HG03457 (cell line): ENCODE data around the gene PTF1A.

ENCODE experiments used
- ATAC-seq: cut with Tn5 transposase; IDR thresholded peaks from one replicate; pipeline ENCODE4 v1.9.1; 2021; ENCODE audit warnings: moderate number of reproducible peaks; ENCODE audit not compliant: unreplicated experiment

The PTF1A gene

DNA sequence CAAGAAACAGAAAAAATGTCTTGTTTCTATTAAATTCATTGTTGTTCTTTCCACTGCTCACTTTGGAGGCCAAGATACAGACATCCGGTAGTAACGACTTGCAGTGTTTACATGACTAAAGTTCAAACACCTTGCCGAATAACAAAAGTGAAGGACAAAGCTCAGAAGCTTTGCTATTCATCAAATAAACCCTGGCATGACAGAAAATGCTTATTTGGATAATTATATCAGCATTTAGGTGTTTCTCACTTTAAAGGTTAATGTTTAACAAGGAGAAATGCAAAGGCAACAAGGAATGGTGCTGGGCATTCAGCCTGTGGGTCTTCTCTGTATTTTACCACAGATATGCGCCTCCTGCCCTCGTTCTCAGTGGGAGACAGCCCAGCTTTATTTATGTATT, 5.4 kb upstream of the PTF1A start:
- ATAC-seq: no peak

DNA sequence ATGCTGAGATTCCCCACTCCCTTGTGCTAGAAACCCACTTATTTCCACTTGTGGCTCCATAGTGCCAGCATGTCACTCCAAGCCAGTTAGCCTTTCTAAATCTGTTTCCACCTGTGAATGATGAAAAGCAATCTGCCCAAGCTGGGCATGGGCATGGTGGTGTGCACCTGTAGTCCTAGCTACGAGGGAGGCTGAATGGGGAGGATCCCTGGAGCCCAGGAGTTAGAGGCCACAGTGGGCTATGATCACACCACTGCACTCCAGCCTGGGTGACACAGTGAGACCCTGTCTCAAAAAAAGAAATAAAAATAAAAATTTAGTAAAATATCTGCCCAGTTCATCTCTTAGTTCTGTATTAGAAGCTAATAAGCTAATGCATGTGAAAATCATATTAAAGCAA, 5.0 kb upstream of the PTF1A start:
- no peak for ATAC-seq

DNA sequence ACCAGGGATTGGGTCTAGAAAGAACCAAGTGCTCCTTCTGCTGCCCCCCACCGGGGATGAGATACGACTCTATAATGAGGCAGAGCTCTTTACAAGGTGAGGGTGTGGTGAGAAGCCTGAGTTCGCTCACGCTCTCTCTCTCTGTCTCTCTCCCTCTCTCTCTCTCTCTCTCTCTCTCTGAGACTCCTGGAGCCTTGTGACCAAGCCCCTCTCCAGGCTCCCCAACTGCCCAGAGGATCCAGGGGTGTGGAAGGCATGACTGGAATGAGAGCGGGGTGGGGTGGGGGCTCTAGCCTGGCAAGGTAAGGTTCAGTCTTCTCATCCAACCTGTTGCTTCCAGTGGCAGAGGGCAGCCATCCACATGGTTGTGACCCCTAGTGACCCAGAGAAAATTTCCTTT, 3.1 kb upstream of the PTF1A start:
- no peak for ATAC-seq

DNA sequence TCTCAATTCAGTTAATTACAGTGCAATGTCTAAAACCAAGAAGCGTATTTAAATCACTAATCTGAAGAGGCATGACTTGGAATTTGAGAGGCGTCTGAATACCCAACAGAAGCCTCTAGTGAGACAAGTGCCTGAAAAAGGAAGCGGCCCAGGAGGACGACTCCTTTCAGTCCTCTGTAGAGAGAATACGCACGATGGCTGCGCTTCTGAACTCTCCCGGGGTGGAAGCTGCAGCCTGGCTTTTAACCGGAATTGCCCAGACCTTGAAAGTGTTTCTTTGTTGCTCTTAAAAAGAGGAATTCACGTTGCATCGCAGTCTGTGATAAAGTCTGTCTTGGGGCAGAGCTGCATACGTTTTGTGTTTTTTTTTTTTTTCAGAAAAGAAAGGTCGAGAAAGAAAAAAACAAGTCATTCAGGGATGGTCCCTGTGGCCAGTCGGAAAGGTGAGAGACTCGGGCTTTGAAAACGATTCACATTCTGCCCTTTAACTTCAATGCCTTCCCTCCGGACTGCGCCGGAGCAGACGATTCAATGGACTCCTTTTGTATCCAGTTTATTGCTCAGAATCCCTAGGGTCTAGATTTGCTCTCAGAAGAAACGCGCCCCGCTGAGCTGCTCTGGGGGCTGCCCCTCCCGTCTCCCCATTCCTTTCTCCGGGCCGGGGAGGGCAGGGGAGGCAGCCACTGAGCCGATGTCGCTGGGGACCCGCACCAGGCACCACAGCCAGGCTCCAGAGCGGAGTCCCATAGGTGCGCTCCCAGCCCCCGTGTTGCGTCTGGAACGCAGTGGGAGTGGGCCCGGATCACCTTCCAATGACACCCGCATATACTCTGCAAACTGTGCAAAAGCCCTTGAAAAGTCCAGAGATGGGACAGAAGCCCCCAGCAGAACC, 994 bp upstream of the PTF1A start:
- no peak for ATAC-seq

DNA sequence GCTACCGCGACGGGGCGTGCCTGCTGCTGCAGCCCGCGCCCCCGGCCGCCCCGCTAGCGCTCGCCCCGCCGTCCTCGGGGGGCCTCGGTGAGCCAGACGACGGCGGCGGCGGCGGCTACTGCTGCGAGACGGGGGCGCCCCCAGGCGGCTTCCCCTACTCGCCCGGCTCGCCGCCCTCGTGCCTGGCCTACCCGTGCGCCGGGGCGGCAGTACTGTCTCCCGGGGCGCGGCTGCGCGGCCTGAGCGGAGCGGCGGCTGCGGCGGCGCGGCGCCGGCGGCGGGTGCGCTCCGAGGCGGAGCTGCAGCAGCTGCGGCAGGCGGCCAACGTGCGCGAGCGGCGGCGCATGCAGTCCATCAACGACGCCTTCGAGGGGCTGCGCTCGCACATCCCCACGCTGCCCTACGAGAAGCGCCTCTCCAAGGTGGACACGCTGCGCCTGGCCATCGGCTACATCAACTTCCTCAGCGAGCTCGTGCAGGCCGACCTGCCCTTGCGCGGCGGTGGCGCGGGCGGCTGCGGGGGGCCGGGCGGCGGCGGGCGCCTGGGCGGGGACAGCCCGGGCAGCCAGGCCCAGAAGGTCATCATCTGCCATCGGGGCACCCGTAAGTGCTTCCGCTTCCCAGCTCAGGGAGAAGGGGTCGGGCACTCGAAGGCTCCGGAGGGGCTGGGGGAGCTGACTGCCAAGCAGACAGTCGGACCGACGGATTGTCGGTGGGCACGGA, 761 bp downstream of the PTF1A start:
- ATAC-seq: no peak

DNA sequence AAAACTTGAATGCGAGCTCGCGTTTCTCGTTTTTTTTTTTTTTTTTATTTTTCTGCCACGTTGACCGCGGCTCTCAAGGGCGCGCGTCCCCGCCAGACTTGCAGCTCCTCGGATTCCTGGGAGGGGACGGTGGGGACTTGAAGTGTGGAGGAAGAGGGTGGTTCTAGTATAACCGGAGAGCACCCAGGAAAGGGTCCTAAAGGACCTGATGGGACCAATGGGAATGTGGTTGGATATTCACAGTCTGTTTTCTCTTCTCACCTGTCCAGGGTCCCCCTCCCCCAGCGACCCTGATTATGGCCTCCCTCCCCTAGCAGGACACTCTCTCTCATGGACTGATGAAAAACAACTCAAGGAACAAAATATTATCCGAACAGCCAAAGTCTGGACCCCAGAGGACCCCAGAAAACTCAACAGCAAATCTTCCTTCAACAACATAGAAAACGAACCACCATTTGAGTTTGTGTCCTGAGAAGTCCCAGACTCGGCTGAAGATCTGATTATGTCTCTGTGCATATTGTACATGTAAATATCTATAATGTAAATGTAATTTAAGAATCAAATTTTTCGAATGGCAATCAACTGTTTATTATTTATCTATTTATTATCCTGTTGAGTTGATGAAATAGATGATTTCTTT, 1.4 kb downstream of the PTF1A start:
- ATAC-seq: no peak

DNA sequence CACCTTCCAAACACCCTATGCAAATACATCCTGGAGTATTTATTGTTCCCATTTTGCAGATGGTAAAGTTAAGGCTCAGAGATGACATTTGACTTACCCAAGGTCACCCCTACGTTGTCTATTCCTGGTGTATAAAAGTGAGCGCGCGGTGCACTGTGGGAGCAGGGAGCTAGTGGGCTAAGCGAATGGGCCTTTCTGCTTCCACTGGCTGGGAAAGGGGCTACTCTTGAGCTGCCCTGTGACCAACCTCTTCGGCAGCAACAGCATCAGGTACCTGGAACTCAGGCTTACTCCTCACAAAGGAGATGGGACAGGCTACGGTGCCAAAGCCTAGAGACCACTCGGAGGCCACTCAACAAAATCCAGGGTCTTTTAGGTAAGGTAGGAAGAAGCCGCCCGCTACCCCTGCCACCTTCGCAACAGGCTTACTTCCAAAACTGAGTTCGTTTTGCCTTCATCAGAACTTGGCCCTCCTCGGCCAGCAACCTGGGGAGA, 2.4 kb downstream of the PTF1A start:
- ATAC-seq: no peak

DNA sequence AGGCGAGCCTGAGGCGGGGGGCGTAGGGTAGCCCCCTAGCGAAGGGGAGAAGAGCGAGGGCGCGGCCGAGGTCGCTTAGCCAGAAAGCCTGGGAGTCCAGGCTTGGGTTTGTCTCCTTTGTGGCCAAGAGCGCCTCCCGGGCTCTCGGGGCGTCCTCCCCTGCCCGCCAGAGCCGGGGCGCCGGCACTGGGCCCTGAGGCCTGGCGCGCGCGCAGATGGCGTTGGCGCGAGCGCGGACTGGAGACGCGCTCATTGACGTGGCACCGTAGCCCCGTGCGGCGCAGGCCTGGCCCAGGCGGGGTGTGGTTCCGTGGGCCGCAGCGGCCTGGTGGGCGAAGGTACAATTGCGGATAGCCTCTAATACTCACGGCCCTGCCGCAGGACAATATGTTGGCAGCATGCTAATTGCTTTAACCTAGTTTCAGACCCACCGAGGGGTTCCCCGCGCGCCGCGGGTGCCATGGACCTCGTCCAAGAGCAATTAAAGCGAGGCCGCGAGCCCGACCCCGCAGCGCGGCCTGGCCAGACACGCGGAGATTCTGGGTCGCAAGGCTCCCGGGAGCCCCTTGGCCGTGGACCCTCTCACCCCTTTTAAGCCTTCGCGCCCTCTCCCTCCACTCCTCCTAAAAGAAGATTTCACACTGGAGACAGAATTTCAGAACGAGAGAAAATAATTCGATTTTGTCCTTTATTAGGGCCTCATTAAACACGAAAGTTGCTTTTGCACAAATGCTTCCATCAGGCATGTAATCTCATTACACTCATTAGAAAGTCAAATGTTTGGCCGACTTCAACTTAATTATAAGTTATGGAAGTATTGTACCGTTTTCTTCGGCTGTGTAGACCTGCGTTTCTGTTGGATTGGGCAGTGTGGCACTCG, 3.1 kb downstream of the PTF1A start:
- no peak for ATAC-seq

DNA sequence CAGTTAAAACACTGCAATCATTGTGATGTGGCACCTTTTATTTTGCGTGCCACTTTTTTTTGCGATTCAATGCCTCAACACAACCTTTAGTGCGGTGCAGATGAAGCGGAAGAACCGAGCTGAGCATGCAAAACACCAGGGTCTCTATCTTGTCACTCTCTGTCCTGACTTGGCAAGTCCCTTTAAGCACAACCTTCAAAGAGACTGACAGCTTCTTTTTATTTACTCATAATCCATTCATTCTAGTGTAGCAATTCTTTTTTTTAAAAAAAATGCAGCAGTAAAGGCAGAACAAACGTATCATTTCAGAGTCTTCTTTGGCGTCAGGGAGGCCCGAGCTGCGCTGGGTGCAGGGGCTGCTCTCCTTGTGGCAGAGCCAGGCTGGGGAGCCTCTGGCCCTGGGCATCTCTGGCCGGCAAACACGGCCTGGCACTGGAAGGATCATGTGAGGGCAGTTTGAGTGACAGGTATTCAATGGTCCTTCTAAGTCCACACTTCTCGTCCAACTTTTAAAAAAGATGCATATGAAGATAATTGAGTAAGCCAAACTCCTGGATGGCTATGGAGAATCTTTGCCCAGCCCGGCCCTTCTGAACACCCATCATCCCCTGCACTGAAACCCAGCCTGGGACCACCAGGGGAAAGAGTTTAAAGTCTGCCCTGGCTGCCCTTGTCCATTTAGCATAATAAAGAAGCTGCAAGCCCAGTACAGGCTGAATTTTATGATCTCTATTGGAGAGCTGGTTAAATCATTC, 3.9 kb downstream of the PTF1A start:
- no peak for ATAC-seq

DNA sequence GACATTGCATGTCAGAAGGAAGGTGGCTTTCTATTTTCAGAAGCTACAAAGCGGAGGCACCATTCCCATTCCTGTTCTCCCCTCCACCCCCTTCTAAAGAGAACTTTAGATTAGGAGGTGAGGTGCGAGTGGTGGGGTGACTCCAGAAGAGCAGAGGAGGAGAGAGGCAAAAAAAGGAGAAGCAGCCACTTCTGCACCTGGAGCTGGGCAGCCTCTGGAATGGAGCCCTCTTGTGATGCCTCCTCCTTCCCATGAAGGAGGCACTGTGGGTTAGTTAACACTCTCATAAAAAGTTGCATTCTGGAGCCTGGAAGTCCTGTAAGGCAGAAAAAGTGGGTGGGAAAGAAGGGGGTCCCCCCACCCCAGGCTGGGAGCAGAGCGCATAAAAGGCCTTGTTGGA, 4.8 kb downstream of the PTF1A start:
- ATAC-seq: no peak

DNA sequence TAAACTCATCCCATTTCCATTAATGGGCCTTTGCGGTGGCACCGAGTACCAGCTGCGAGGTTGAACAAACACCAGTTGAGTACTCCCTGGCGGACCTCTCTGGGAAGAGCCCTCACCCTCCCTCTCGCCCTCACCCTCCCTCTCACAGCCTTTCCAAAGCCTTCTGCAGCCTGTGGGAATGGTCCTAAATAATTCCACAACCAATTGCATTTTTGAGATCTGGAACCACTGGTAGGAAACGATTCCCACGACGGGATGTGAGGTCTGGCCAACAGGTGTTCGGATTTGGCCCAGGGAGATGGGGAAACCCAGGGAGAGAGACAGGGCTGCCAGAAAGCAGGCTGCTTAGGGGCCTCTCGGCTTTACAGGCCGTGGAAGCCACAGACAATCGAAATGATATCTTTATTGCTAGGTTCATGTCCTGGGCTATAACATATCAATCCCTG, 5.3 kb downstream of the PTF1A start:
- ATAC-seq: no peak

DNA sequence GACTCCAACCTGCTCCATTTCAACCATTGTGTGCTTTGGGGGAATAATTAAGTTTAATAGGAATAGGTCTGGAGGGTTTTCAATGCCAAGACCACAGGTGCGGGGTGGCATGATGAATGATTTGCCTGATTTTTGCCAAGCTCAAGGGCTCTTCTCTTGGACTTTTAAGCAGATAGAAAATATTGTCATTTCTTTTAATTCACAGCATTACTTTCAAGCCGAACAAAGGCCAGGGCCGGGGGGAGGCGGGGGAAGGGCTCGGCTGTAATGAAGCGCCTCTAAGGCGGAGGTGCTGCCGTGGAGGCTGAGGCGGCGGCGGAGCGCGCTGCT, 6.5 kb downstream of the PTF1A start:
- ATAC-seq: no peak

DNA sequence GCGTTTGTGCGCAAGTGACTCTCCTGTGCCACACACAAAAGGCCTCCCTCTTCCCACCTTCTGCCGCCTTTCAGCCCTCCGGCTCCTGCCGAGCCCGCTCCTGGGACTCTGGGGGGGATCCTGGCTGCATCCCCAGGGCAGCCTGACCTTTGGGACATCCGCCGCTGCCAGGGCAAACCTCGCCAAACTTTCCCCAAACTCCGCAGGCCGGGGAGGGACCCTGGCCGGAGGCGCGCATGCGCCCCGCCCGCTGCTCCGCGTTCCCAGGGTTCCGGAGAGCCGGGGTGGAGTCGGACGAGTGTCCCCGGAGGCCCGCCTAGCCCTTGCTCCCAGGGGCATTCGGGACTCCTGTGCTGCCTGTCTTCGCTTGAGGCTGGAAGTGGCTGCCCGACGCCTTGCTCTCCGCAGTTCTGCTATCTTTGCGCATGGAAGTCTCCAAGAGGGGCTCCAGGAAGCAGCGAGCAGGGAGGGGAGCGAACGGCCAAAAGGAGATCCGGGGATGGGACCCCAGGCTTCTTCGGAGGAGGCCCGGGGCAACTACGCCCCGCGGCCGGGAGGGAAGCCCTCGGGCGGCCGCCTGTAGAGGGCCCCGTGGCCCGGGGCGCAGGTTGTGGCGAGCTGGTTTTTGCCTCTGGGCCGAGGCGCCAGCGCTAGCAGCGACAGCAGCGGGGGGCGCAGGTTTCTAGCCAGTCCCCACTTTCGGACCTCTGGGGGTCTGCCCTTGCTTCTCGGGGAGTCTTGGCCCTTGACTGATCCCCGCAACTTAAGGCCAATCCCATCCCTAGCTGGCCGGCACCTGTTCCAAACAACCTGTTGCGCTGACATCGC, 7.0 kb downstream of the PTF1A start:
- ATAC-seq: no peak

DNA sequence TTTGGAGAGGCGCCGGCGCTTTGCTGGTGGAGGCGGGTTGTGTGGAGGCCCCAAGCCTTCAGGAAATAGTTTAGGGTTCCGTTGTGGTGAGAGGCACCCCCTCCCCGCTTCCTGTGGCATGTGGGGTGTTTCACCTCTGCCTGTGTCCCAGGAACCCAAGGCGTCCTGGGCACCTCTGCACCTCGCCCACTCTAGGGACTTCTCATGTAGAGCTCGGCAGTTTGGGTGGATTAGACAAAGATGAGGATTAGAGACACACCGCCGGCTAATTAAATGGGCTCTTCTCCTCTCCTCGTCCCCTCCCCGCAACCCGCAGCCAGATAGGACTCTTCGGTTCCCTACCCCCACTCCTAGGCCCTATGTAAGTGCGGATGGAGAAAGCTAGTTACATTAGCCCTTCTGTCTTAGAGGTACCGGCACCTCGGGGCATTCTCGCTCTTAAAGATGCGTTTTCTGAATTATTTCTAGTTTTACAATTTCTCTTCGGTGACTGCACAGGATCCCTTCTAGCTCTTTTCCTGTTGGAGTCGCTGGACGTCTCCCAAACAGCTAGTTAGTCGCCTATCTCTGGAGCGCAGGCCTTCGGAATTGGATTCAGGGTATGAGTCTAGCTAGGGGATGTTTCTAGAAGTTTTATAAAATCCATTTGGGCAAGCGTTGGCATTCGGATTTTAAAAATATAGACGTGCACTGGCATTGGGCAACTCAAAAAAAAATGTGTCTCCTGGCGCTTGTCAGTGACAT, 7.8 kb downstream of the PTF1A start:
- no peak for ATAC-seq

DNA sequence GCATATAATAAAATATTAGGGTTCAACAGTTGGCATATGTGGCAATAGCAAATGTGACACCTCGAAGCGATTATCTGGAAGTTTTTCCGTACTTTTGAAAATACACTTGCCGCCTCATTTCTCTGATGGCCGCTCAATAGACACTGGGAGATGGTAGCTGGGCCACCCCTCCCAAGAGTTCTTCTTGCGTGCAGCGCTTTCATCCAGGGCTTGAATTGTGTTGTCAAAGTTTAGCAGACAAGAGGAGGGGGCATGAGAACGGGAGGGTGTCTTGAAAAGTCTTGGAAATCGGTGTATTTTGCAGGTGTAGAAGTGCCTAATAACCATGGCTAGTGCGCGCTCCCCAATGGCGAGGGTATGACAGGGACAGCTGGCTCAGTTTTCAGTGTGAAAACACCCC, 8.5 kb downstream of the PTF1A start:
- no peak for ATAC-seq

DNA sequence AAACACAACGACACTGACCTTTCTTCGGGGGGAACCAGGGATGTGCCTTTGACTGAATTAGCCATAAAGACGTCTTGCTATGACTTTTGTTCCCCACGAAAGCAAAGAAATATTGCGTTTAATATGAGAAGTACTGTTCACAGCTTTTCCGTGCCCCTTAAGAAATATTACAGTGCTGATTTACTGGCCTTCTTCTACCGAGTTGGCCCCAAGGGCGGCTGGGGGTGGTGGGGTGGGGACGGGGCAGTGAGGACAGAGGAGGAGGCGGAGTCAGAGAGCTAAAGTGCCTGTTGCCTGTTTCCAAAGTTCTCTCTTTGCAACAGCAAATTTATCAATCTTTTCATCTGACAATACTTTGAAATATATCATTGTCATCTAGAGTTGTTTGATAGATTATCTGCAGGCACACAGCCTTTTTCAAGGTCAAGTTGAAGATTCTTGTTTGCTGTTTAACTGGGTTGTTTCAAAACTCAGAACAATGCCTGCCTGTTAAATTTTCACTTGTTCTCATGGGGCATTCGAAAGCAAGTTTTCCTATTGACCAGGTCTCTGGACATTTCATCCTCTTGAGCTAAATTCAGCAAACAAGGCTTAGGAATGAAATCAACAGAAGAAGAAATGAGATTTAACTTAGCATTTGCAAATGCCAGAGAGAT, 9.0 kb downstream of the PTF1A start:
- ATAC-seq: no peak

DNA sequence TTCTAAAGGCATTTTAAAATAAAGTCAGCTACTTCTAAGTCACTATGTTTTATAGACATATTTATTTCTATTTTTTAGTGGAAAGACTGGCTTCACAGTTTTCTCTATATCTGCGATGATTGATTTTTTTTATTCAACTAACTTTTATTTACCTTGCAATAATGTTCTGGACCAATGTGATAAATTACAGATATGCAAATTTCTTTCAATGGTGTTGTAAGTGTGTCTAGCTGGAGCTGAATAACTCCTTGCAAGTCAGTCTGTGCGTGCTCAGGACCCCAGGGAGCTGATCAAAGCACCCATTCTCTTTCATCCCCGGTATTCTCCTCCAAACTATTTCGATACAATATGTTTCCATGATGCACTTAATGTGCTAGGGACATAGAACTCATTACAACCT, 9.7 kb downstream of the PTF1A start:
- no peak for ATAC-seq

DNA sequence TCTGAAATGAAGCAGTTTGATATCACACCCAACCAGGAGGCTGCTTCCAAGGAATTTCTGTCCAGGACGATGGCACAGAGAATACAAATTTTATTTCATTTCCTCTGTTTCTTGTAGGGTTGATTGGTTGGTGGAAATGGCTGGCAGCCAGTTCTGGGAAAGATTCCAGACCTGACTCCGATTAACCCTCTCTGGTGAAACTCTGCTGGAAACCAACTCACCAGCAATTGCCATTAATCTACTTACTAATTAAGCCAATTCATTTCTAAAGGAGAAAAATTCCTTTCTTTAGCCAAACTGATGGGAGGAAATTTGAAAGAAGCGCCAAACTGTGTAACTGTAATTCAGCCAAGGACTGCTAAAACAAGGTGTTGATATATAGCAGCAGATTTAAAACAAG, 10.7 kb downstream of the PTF1A start:
- ATAC-seq: no peak
